Measurements from ENCODE around the gene EPN3.
A peak's percentile ranks its signal among the peaks of the same experiment; 100 is the strongest.

Gene EPN3

DNA sequence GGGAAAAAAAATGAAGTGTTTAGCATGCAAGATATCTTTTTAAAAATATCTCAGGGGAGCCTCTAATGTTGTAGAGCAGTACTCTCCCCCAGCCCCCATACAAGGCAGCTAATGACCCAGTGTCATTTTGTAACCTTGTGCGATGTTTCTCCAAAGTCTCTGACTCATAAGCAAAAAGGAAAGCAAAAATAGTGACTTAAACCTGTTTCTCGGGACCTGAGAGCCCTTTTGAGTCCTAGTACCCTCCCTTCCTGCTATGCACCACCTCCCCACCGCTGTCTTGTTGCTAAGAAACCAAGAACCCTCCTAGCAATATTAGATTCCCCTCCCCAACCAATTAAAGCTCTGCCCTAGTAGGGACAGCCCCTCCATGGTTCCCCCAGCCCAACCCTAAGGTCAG is 21.5 kb upstream of the EPN3 start:
- peak; percentile 52 for DNase-seq

DNA sequence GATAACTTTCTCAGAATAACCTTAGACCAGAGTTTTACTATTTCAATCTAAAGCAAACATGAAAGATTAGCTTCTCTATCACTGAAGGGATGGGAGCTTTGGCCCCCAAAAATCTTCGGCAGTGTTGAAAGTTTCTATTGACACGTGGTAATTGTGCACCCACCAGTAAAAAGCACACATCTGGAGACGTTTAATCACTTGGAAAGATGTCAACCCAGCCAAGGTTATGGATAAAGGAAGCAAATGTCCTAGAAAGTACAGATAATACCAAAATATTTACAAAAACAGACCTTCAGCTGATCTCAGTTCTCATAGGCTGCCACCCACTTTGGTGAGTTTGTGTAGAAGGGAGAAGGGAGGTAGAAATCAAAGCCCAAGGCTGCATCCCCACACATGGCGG is 19.0 kb upstream of the EPN3 start:
- no peak for DNase-seq

DNA sequence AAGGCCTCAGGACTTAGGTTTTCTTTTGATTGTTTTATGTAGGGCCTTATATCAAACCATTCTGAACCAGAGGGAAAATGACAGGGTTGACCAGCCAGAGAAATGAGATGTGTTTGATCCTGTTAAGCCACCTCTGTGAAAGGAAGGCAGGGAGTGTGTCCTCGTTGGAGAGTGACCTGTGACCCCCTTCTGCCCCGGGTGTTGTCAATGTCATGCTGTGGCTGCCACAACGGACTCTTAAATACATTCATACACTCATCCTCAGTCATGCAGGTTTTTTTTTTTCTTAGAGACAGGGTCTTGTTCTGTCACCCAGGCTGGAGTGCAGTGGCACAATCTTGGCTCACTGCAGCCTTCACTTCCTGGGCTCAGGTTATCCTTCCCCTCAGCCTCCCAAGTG is 18.1 kb upstream of the EPN3 start:
- DNase-seq = no peak

DNA sequence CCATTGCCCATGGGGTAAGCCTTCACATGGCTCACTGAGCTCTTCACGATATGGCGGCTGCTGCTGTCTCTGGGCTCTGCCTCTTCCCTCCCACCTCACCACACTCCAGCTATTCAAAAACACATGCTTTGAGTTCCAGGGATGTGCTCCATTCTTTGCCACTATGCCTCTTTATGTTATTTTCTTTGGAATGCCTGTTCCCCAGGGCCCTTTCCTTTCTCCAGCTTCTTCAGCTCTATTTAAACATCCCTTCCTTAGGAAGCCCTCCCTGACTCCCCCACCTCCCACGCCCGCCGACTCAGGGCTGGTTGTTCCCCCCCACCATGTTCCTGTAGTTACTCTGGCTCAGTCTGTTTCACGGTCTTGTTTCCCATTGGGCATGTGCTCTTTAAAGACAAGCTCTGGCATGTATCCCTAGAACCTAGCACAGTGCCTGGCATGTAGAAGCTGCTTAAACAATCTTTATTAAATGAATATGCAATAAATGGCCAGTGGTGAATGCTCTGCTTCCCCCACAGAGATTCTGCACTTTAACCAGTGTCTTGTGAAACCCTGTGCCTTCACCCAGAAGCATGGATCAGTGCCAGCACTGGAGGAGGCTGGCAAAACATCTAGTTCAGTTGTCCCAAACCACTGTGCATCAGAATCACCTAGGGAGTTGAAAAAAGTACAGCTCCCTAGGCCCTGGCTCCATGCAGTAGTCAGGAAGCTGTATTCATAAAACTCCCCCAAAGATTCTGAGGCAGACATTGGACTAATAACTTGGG is 17.4 kb upstream of the EPN3 start:
- no peak for DNase-seq

DNA sequence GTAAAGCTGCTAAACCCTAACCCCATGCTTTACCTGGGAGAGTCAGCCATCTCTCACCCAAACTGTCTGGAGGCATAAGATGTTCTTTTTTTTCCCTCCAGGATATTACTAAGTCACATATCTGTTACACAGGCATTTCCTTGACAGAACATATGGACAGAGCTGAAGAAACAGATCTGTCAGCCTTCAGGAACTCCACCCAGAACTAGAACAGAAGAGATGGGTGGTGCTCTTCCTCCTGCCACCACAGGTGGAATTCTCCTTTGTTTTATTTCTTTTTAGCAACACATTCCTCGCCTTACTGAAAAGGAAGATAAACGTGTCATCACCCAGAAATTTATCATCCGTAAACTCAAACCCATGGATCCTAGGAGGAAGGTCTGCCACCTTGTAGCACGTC is 15.5 kb upstream of the EPN3 start:
- no peak for DNase-seq

DNA sequence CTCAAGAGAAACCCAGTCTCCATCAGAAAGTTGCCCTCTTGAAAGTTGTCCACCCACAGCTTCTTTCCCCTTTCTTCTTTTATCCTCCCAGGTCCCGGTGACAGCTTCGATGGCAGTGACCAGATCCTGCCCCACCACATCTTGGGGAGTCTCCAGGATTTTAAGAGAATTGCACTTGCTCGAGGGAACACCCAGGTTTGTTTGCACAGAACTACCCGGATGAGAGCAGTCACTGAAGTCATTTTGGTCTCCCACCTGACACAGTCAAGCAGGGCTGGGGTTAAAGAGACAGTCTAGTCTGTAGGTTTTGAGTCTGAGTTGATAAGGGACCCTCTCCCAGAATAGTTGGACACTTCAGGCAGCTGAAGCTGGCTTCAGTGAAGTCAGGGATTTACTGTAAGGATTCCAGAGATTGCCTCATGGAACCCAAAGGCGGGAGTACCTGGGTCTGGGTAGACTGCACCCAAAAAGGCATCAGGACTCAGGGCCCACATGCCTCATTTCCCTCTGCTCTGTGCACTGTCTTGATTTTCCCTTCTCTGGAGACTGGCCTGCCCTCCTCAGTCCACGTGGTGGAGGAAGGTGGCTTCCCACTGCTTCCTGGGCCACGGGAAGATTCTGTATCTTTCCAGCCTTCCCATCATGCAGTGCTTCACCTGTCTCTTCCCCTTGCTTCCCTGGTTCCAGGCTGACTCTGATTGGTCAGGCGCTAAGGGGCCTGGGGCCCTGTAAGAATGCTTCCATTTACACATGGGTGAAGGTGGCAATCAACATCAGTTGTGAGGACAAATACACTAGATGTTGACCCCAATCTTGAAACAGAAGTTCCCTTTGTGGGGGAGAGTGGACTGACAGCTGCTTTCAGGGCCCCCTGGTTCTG is 14.8 kb upstream of the EPN3 start:
- no peak for DNase-seq

DNA sequence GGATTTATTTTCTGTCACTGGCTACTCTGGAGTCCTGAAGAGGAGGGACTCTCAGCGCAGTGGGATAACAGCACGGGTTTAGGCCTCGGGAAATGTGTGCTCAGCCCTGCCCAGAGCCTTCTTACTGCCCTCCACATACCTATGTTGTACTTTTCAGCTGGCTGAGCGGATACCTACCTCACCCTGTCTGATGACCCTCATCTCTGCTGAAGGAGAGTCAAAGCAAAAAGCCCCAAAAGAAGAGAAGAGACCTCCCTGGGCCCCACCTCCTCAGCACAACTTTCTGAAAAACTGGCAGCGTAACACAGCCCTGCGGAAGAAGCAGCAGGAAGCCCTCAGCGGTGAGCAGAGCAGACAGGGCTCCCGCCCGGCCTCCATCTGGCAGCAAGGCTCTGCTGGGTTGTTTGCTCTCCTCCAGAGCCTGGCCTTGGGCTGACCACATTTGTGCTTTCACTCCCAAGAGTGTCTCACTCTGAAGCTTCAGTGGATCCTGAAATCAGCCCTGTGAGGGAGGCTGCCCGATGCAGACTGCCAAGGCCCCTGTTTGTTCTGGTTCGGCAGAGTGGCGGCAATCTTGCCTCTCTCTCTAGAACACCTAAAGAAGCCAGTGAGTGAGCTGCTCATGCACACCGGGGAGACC is 14.0 kb upstream of the EPN3 start:
- DNase-seq = no peak

DNA sequence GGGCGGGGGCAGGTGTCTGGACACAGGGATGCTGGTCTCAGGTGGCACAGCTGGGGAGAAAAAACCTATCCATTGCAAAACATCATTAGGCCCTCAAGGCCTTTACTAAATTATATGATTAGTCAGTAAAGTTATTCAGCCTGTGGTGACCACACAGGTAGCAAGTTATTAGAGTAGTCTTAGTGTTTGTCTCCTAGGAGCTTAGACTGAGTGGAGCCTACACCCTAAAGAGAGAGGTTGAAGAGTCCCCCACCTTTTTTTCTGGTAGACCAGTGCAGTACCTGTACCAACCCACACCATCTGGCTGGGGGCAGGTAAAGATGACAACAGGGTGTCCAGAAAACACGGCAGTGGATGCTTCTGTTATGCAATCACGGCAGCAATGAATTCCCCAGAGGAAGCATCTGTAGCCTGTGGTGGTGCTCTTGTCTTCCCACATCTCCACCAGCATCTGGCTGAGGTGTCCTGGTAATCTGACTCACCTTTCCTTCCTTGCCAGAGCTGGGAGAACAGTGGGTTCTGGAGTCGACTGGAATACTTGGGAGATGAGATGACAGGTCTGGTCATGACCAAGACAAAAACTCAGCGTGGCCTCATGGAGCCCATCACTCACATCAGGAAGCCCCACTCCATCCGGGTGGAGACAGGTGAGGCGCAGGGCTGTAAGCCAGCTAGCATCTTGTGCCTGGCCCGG is 13.2 kb upstream of the EPN3 start:
- DNase-seq = no peak

DNA sequence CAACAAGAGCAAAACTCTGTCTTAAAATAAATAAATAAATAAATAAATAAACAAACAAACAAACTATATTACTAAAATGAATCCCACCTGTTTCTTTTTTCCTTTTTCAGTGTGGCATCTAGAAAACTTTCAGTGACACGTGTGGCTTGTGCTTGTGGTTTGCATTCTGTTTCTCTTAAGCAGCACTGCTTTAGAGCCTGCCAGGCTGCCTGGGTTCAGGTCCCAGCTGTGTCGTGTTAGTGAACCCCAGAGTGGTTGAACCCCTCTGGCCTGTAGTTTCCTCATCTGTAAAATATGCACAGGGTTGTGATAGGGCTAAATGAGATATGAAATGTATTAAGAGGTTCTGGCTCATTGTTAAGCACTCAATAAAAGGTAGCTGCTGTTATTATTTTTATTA is 12.1 kb upstream of the EPN3 start:
- no peak for DNase-seq

DNA sequence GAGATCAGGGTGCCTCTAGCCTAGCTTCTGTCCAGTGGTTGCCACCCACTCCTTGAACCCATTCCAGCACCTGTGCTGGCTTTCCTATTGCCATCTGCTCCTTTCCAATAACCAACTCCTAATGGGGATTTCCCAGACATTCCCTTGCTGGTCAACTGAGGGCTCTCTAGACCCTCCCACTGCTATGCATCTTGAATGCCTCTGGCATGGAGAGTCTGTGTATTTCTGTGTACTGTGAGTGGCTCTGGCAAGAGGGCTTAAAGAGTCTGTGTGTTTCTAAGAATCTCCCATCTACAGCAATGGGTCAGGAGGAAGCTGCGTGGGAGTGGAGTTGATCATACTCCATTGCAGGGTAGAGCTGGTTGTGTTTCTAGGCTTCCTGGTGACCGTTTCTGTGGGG is 11.0 kb upstream of the EPN3 start:
- DNase-seq = no peak

DNA sequence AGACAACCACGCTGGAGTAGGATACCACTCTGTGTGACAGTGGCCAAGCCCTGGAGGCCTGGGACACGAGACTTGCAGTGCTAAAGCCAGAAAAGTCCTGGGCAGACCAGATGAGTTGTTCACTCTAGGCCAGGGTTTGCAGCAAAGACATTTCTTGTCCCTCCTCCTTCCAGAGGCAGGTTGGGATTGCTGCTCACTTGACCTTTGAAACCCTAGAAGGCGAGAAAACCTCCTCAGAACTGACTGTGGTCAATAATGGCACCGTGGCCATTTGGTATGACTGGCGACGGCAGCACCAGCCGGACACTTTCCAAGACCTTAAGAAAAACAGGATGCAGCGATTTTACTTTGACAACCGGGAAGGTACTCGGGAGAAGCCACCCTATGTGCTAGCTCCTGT is 9.8 kb upstream of the EPN3 start:
- no peak for DNase-seq

DNA sequence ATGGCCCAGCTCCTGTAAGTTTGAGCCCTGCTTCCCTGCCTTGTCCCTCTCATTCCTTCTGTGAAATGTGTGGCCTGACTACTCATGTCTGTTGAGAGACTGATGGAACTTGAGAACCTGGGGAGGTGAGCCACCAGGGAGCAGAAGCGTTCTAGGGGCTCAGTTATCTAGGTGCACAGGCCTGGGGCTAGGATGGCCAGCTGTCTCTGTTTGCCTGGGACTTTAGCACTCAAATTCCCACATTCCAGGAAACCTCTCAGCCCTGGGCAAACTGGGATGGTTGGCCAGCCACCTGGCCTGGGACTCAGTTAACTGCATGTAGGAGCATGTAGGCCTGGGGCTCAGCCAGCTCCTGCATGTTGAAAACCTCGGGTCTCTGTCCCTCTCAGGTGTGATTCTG is 9.3 kb upstream of the EPN3 start:
- no peak for DNase-seq

DNA sequence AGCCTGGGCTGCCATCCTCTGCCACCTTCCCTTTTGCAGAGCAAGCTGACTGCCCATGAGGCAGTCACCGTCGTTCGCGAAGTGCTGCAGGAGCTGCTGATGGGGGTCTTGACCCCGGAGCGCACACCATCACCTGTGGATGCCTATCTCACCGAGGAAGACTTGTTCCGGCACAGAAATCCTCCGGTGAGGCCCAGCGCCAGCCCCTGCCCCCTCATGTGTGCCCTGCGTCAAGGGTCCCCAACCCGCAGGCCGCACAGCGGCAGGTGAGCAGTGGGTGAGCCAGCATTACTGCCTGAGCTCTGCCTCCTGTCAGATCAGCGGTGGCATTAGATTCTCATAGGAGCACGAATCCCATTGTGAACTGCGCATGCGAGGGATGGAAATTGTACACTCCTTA is 7.7 kb upstream of the EPN3 start:
- no peak for DNase-seq

DNA sequence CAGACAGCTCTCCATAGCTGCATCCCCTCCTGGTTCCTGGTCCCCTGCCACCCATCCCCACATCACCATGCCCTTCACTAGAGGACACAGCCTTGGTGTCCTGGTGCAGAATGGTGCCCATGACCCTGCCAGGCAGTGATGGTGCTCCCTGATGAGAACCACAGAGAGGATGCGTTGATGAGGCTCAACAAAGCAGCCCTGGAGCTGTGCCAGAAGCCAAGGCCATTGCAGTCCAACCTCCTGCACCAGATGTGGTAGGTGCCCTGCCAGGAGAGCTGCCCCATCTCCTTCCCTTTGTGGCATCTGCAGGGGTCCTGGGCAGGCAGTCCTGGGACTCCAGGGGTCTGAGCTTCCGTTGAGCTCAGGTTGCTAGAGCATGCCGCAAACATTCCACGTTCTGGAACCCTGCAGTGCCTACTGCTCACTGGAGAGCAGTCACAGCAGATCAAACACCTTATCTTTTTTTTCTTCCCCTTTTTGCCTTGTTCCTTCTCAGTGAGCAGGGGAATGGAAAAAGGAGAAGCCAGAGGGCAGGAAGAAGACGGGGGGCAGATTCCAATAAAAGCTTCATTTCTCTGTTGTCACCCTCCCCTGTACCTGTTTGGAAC is 5.3 kb upstream of the EPN3 start:
- no peak for DNase-seq

DNA sequence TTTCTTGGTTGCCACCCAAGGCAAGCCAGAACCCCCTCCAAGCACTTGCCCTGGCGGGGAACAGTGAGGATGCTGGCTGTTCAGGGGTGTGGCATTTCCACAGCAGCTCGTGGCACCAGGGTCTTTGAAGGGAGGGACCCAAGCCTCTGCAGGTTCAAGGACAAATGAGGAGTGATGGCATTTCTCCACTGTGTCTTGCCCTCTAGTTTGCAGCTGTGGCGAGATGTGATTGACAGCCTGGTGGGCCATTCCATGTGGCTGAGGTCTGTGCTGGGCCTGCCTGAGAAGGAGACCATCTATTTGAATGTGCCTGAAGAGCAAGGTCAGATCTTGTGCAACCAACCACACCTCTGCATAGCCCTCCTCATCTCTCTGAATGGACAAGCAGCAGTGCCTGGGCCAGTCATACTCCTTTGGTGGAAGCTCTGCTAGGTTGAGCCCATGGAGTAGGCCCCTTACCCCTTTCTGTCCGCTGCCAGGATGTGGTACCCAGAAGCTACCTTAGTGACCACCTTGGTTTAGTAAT is 4.5 kb upstream of the EPN3 start:
- no peak for DNase-seq

DNA sequence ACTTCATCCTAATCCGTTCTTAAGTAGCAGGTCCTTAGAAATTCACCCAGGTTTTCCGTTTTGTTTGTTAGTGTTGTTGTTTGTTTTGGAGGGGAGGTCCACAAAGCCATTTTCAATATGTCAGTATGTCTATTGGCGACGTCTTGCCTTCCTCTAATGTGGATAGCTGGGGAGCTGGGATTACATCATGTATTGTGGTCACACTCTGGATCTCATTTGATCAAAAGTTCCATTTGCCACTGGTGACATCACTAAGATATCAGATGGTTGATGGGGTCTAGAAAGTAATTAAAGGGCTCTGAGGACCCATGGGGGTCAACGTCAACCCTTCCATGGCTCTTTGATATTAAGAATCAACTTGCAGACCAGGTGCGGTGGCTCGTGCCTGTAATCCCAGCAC is 2.7 kb upstream of the EPN3 start:
- DNase-seq = no peak

DNA sequence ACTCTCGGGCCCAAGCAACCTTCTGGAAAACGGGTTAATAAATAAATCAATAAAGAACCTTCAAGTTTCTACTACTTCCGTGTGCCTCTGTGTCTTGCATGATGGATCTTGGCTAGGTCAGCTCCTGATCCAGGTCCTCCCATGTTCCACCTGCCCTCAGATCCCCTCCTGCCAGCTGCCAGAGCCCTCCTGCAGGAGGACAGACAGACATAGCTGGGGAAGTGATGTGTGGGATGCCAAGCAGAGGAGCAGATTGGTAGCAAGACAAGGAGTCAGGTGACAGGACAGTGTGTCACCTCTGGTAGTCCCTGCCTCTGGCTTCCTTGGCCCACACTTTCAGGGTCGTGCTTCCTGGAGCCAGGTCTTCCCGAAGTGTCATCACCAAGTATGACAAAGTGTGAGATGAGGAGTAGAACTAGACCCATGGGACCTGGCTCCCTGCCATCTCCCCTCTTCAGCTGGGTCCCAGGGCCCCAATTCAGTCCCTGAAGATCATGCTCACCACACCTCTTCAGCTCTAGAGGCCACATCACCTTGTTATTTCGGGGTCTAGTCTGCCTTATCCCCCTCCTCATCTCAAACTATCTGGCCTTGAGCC is 1.0 kb upstream of the EPN3 start:
- DNase-seq = no peak

DNA sequence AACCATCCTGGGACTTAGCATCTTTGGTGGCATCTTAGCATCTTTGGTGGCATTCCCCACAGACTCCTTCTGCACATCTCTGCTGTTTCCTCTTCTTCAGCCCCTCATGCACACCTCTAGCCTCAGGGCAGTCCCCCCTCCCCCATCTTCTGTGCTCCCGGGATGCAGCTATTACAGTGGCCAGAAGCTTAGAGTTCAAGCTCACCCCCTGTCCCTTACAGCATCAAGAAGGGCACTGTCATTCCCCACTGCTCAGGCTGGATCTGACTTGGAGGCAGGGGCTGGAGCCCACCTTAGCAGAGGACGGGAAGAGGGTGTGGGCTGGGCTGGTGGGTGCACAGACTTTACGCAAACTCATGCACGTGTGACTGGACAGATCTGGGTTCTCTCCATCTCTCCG is 650 bp downstream of the EPN3 start:
- no peak for DNase-seq

DNA sequence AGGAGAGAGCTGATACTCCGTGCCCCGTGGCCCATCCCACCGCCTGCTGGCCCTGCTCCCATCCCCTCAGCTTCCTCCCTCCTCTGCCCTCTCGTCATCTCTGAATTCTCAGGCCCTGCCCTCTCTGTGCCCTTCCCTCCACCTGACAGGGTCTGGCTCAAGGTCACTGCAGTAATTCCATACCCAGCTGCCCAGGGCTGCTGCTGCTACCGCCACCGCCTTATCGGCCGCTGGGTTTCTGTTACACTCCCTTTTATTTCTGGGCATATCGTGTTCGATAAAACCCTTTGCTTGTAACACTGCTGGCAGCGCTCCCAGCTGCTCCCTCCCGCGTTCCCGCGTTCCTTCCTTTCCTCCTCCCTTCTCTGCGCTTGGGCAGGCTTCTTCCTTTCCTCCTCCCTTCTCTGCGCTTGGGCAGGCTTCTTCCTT is 1.2 kb downstream of the EPN3 start:
- no peak for DNase-seq

DNA sequence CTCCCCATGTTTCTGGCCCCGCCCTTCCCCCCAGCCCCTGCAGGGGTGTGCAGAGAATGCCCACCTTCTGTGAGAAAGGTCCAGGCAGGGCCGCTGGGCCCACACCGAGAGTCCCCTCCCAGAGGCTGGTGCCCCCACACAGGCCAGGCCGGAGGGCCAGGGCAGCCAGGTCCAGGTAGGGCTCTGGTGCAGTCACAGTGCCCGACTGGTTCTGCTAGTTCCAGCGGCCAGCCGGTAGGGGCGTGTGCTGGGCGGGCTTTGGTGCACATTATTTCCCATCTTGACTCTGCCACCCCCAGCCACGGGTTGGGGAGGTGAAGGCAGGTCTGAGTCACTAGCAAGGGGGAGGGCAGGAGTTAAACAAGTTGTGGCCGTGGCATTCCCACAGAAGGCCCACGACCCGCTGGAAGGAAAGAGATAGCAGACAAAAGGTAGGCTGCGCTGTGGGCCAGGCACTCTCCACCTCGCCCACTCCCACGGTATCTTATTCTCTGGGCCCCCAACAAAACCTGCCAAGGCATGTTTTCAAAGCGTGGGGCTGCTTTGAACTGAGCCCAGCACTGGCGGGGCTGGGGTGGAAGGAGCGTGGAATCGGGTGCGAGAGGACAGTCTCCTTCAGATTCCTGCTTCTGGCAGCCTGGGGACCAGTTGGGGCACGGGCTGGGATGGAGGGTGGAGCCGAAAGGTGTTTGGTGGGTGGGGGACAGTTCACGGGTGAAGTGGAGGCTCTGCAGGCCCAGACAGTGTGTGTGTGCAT is 1.9 kb downstream of the EPN3 start:
- DNase-seq = peak; percentile 27

DNA sequence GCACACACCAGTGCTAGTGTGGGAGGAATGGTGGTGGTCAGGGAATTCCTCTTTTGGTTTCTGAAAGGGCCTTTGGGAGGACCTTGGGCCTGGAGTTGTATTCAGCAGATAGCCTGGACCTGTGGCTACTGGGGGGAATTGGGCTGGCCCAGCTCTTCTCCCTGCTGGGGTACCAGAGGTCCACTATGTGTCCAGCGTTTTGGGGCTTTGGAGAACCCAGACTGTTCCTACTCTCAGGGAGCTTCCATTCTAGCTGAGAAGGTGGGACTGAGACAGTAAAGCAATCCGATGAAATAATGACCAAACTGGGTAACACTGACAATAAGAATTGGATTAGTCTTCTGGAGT is 2.4 kb downstream of the EPN3 start:
- DNase-seq = no peak

DNA sequence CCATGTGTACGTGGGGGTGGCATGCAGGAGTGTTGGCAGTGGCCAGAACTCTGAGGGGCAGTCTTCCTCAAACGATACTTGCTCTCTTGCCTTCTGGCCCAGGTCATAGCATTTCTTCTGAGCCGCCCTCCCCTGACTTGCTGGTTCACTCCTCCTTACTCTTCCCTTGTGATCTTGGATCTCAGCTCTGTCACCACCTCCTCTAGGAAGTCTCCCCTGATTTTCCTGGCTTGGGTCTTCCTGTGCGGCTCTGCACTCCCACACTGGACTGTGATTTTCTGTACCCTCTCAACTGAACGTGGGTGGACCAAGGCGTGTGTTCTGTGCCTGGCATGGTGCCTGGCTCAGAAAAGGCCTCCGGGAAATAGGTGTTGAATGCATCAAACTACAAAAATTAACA is 2.9 kb downstream of the EPN3 start:
- DNase-seq = no peak
